NCI-H1694 treated with DMSO at 0.1 percent for 48 hours (cell line): Measurements from ENCODE around the gene LMOD1.
"Not testable (repeated sequence)": the region's sequence is repeated elsewhere in the genome, so short reads cannot be mapped to it uniquely, and the experiment has no call there.

Experiments
- DNase-seq: peaks from one replicate; lab custom pipeline; 2025; lab: John Stamatoyannopoulos, UW

Gene LMOD1

GRCh38 chr1:201914456-201915235, 31.7 kb downstream of the LMOD1 start:
- no peak for DNase-seq

GRCh38 chr1:201912832-201913231, 33.5 kb downstream of the LMOD1 start:
- DNase-seq = no peak

- DNase-seq = no peak
These were observed 34.3 kb downstream of the LMOD1 start for GRCh38 chr1:201911826-201912571.

- DNase-seq = no peak
These were observed 38.7 kb downstream of the LMOD1 start for GRCh38 chr1:201907621-201908020.

- no peak for DNase-seq
These were observed 40.0 kb downstream of the LMOD1 start for GRCh38 chr1:201906336-201906735.

- DNase-seq = no peak
These were observed 41.0 kb downstream of the LMOD1 start for GRCh38 chr1:201905234-201905890.

GRCh38 chr1:201904579-201904978, 41.8 kb downstream of the LMOD1 start:
- no peak for DNase-seq

GRCh38 chr1:201903135-201903534, 43.2 kb downstream of the LMOD1 start:
- no peak for DNase-seq

GRCh38 chr1:201902198-201902597, 44.1 kb downstream of the LMOD1 start:
- DNase-seq = no peak

- DNase-seq = not testable (repeated sequence)
These were observed 45.3 kb downstream of the LMOD1 start for GRCh38 chr1:201901036-201901435.

- no peak for DNase-seq
These were observed 45.9 kb downstream of the LMOD1 start for GRCh38 chr1:201900476-201900875.

GRCh38 chr1:201899683-201900429, 46.5 kb downstream of the LMOD1 start:
- DNase-seq = no peak

GRCh38 chr1:201898992-201899391, 47.4 kb downstream of the LMOD1 start:
- DNase-seq = no peak

GRCh38 chr1:201898240-201898894, 48.0 kb downstream of the LMOD1 start:
- no peak for DNase-seq

GRCh38 chr1:201896951-201897391, 49.4 kb downstream of the LMOD1 start:
- DNase-seq = no peak

GRCh38 chr1:201895913-201896807, 50.2 kb downstream of the LMOD1 start:
- DNase-seq = peak; percentile 83

GRCh38 chr1:201895120-201895665, 51.2 kb downstream of the LMOD1 start:
- no peak for DNase-seq

GRCh38 chr1:201894343-201895119, 51.8 kb downstream of the LMOD1 start:
- no peak for DNase-seq

GRCh38 chr1:201893431-201893830, 52.9 kb downstream of the LMOD1 start:
- DNase-seq = no peak
